Stimulated activated CD8-positive, alpha-beta memory T cell treated with anti-CD3 and anti-CD28 coated beads, Interleukin-4, amount 100 ng/mL, for 24 hours (primary cell): ENCODE measurements around the gene SLC38A3.

Experiments
- DNase-seq: peaks from one replicate; pipeline ENCODE4 v3.0.0-alpha.2; 2020; ENCODE audit warnings: low read depth

The SLC38A3 gene

GRCh38 chr3:50204804-50205412 lies at the start of gene SLC38A3:
Gene SLC38A3 (plus strand): TSS chr3:50205271. CDS start chr3:50214200, 8,929 bp downstream.
- no peak for DNase-seq

- DNase-seq: no peak
These were observed 49.6 kb upstream of the SLC38A3 start for GRCh38 chr3:50155491-50155878.

GRCh38 chr3:50155891-50156290 lies 49.2 kb upstream of the SLC38A3 start:
- no peak for DNase-seq

GRCh38 chr3:50156549-50157493 lies 48.2 kb upstream of the SLC38A3 start:
- DNase-seq: no peak

GRCh38 chr3:50157827-50158529 lies 47.1 kb upstream of the SLC38A3 start:
- no peak for DNase-seq

GRCh38 chr3:50158530-50159146 lies 46.4 kb upstream of the SLC38A3 start:
- DNase-seq: no peak

GRCh38 chr3:50160561-50160983 lies 44.5 kb upstream of the SLC38A3 start:
- no peak for DNase-seq

GRCh38 chr3:50161320-50161719 lies 43.8 kb upstream of the SLC38A3 start:
- DNase-seq: no peak

GRCh38 chr3:50162034-50162883 lies 42.8 kb upstream of the SLC38A3 start:
- no peak for DNase-seq

GRCh38 chr3:50163572-50164455 lies 41.3 kb upstream of the SLC38A3 start:
- DNase-seq: no peak

- no peak for DNase-seq
These were observed 40.6 kb upstream of the SLC38A3 start for GRCh38 chr3:50164481-50164880.

GRCh38 chr3:50164984-50165909 lies 39.8 kb upstream of the SLC38A3 start:
- DNase-seq: no peak

- no peak for DNase-seq
These were observed 39.0 kb upstream of the SLC38A3 start for GRCh38 chr3:50165910-50166538.

GRCh38 chr3:50166620-50167019 lies 38.5 kb upstream of the SLC38A3 start:
- no peak for DNase-seq

GRCh38 chr3:50167069-50167840 lies 37.8 kb upstream of the SLC38A3 start:
- DNase-seq: no peak

- no peak for DNase-seq
These were observed 37.2 kb upstream of the SLC38A3 start for GRCh38 chr3:50167841-50168209.

- no peak for DNase-seq
These were observed 36.7 kb upstream of the SLC38A3 start for GRCh38 chr3:50168388-50168787.

- no peak for DNase-seq
These were observed 36.3 kb upstream of the SLC38A3 start for GRCh38 chr3:50168791-50169190.
